ENCODE measurements around the gene CLDN18.

DNA sequence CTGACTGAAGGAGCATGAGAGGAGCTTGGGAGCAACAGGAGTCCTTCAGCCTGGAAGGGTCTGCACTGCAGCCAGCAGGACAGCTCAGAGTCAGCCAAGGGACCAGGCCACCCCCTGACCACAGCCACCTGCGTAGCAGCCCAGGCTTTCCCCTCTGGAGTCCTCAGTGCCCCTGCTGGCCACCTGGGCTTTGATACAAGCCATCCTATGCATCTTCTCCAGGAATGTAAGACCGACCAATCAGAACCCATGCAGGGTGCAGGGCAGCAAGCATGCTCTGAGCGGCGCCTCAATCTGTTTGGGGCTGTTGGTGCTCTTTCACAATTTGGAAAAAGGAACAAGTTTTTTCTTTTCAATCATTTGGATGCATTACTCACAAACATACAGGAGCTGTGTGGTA, 53.5 kb downstream of the CLDN18 start:
- TF ChIP-seq, protein P1, sequence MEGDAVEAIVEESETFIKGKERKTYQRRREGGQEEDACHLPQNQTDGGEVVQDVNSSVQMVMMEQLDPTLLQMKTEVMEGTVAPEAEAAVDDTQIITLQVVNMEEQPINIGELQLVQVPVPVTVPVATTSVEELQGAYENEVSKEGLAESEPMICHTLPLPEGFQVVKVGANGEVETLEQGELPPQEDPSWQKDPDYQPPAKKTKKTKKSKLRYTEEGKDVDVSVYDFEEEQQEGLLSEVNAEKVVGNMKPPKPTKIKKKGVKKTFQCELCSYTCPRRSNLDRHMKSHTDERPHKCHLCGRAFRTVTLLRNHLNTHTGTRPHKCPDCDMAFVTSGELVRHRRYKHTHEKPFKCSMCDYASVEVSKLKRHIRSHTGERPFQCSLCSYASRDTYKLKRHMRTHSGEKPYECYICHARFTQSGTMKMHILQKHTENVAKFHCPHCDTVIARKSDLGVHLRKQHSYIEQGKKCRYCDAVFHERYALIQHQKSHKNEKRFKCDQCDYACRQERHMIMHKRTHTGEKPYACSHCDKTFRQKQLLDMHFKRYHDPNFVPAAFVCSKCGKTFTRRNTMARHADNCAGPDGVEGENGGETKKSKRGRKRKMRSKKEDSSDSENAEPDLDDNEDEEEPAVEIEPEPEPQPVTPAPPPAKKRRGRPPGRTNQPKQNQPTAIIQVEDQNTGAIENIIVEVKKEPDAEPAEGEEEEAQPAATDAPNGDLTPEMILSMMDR (IDR thresholded peaks at IDR 0.05), result no peak
- TF ChIP-seq POLR2AphosphoS5 (IDR thresholded peaks at IDR 0.05) (no peak), POLR2A (IDR thresholded peaks at IDR 0.05) (no peak)

All from prostate gland (tissue), 2 donors.